ENCODE data around the gene BOLL.
"Not testable (repeated sequence)": the region's sequence is repeated elsewhere in the genome, so short reads cannot be mapped to it uniquely, and the experiment has no call there.

Gene BOLL

DNA sequence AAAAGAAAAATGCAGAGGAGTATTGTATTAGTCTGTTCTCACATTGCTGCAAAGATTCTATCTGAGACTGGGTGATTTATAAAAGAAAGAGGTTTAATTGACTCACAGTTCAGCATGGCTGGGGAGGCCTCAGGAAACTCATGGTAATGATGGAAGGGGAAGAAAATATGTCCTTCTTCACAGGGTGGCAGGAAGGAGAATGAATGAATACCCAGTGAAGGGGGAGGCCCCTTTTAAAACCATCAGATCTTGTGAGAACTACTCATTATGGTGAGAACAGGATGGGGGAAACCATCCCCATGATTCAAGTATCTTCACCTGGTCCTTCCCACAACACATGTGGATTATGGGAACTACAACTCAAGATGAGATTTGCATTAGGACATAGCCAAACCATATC is 10.2 kb upstream of the BOLL start:
- no peak for DNase-seq

DNA sequence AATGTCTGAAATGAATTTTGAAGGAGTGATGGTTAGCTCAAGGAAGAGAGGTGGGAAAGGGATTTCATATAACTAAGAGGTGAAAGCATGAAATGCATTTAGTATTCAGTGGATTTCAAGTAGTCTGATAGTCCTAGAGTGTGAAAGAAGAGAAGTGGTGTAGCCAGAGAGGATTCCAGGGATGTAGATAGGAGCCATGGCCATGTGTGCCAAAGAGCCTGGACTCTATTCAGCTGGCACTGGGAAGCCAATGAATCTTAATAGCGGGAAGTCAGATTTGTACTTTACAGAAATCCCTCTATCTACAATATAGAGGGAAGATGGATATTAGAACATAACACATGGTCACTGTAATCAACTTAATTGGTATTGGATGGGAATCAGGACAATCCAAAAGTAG is 8.3 kb upstream of the BOLL start:
- DNase-seq: no peak

DNA sequence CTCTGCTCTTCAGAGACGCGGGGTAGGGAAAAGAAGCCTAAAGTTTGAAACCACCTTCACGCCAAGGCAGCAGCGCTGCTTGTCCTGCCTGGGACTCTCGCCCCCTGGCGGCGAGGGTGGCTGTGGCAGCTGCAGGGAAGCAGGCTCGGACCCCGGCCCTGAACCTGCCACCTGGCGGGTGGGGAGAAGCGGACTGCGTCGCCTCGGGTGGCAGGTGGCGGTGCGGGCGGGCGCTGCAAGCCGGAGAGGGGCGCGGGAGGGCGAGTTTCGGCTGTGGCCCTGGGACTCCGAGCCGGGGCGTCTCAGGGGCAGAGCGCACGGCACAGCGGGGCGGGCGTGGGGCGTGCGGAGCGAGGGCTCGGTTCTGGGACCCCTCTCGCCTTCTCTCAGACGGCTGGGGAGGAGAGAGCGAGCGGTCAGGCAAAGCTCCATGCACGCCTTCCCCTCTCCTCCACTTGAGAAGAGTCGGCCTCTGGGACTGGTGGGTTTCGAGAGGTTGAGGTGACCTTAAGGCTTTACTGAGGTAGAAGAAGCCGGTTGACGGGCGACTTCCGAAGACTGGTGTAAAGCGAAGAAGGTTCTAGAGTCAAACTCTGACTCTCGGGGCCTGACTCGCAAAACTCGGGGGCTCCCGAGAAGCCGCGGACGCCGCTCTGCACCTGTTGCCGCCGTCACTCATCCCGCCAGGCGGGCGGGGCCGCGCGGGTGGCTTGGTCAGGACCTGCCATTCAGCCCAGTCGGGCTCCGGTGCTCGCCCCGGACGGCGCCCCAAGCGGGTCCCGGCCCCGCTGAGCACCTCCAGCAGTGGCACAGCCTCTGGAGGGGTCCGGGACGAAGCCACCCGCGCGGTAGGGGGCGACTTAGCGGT is 1.1 kb upstream of the BOLL start:
- DNase-seq: no peak

DNA sequence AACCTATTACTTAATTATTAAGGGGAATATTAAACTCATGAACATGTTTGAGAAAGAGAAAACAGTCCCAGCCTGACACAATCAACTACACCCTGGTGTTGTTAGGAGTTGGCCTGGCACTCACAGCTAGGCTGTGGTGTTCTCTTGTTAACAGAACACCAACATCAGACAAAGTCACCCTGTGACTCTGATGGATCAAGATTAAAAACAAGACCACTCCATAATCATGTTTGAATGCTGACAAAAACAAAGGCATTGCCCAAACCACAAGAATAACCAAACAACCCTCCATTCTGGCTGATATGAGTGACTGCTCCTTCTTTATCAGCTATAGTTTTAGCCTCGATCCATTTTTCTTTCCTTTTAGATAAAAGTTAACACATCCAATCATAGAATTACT is 3.0 kb downstream of the BOLL start:
- DNase-seq: no peak

GRCh38 chr2:197779261-197779660 is 5.9 kb downstream of the BOLL start:
- DNase-seq: no peak

DNA sequence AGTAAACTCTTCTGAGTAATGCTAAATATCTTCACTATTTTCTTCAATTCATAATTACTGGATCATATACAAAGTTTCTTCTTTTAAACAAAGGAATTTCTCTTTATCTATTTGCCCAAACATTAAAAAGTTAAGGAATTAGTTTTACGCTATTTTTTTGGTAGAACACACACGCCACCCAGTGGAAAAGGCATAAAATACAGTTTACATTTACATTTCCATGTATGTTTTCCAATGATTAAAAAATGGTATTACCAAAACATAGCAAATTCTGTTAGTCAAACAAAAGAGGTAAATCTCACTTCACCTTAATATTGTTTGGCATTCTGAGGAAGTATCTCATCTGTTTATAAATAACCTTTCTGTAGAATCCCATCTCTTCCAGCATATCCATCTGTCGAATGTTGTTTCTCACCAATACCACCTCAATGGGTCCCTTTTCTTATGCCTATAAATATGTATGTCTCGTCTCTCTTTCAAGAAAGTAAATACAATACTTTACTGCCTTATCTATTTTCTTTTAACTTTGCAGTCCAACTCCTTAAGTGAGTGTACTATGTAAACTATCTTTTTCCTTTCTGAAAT is 7.2 kb downstream of the BOLL start:
- DNase-seq: no peak

GRCh38 chr2:197760293-197760657 is 24.8 kb downstream of the BOLL start:
- no peak for DNase-seq

GRCh38 chr2:197759625-197760292 is 25.4 kb downstream of the BOLL start:
- no peak for DNase-seq

GRCh38 chr2:197759013-197759412 is 26.1 kb downstream of the BOLL start:
- DNase-seq: no peak

DNA sequence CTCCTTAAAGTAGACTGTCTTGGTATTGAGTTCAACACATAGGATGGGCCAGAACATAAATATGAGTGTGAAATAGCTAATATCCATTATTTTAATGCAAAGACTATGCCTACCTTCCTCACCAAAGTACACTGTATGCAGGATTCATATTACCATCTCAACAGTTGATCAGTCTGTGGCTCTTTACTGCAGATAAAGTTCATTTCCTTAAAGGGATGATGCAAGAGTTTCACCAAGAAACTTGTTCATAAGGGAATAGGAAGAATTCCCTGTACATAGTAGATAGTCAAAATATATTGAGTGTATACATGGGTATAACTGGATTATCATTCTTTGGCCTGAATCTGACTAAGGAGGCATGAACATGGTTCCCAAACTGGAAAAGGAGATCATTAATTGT is 44.9 kb downstream of the BOLL start:
- DNase-seq: no peak

DNA sequence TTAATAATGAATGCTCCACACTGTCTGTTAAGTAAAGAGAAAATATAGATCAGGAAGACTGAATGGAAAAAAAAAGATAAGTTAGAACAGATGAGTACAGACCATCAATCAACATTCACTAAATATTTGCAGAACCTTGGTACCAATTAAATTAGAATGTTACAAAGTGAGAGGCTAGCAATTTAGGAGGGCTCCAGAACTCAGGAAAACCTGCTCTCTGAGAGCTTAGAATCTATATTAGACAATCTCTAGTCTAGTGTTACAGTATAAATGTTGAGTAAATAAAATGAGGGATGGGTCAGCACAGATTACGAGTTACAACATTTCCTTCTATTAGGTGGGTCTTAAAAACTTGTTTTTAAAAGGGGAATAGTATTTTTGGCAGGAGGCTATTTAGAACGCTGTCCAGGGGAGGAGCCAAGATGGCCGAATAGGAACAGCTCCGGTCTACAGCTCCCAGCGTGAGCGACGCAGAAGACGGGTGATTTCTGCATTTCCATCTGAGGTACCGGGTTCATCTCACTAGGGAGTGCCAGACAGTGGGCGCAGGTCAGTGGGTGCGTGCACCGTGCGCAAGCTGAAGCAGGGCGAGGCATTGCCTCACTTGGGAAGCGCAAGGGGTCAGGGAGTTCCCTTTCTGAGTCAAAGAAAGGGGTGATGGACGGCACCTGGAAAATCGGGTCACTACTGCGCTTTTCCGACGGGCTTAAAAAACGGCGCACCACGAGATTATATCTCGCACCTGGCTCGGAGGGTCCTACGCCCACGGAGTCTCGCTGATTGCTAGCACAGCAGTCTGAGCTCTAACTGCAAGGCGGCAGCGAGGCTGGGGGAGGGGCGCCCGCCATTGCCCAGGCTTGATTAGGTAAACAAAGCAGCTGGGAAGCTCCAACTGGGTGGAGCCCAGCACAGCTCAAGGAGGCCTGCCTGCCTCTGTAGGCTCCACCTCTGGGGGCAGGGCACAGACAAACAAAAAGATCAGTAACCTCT is 56.3 kb downstream of the BOLL start:
- not testable (repeated sequence) for DNase-seq

DNA sequence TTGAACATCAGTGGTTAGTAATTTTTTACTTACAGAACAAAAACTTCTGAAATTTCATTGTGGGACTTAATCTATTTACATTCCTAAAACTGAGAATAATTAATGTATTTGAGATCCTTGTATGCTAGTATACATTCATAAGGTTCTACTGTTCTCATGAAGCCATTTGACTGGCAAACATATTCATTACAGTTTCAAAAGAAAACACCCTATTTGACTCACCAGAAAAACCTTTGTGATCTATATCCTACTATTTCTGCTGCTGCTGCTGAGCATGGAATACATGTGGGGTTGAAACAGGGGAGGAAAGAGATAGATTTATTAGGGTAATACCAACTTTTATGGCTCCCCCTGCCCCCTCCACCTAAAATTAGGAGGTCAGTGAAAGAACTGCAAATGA is 58.1 kb downstream of the BOLL start:
- DNase-seq: no peak

GRCh38 chr2:197717863-197718262 is 67.3 kb downstream of the BOLL start:
- no peak for DNase-seq

DNA sequence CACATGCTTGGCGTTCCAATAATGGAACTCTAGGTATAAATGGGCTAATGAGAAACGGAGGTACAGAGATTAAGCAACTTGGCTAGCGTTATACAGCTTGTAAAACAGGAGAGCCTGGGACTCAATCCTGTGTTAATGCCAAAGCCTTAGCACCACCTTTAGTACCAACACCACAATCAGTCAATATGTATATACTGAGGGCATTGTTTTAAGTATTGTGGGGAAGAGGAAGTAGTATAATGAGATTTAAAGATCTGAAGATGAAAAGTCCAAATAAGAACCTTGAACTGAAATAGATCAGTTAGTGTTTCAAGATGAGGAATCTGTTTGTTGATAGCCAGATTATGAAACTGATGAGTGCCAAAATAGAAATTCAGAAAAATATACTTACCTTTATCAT is 71.8 kb downstream of the BOLL start:
- no peak for DNase-seq

- no peak for DNase-seq
These were observed 73.5 kb downstream of the BOLL start for GRCh38 chr2:197711578-197711977.

GRCh38 chr2:197710424-197711042 is 74.6 kb downstream of the BOLL start:
- DNase-seq: no peak

- DNase-seq: not testable (repeated sequence)
These were observed 76.0 kb downstream of the BOLL start for GRCh38 chr2:197709140-197709539.

DNA sequence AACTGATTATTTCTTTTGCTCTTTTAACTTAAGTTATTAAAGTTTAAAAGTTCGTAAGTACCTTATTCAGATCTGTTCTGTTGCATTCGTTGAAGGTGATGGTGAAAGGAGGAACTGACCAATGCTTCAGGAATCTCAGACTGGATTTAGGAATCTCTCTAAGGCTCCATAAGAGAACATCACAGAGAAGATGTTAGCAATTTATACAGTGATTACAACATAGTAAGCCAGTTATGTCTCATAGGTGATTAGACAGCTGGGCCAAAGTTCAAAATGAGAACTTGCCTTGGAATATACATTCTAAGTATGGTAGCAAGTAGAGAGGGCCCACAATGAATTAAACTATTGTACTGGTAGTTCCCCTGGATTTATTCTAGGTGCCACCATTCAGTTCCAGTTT is 76.8 kb downstream of the BOLL start:
- peak; percentile 78 for DNase-seq

DNA sequence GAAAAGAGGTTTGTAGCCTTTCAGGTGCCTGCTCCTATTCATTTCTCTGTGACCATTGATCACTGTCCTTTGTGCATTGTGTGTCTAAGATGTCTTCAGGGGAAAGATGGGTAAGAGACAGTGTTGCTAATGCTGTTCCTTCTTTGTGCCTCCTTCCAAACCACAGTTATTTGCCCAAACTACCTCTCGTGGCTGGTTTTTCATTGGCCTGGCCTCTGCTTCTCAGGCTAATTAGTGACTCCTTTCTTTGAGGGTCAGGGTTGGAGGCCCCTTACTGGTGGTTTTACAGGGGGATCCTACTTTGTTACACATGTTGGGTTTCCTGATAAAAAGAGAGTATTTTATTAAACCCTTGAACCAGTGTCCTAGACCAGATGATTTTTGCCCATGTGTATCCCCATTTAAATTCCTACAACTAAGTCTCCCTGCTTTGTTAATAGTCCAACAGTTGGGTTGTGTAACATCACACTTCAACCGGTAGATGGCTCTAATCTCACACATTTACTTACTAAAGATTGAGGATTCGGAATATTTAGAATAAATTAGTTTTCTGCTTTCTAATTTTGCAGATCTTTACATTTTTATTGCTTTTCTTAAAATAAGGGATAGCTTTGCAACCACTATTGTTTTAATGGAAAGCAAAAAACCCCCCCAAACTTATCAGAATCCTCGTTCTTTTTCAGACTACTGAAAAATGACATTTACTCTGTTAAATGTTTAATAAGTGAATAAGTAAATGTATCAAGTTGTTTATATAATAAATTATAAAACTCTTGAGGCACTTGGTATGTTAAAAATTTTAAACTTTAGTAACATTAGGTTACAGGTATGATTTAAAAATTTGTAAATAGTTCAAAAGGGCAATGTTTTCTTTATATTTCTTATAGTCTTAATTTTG is 77.6 kb downstream of the BOLL start:
- peak; percentile 46 for DNase-seq

- no peak for DNase-seq
These were observed 78.3 kb downstream of the BOLL start for GRCh38 chr2:197706839-197707207.

Data from NCI-H226 (cell line).